ENCODE measurements around the gene TXLNB.
"Not testable (repeated sequence)": the region's sequence is repeated elsewhere in the genome, so short reads cannot be mapped to it uniquely, and the experiment has no call there.

TXLNB gene

GRCh38 chr6:139240161-139241010 lies 51.4 kb downstream of the TXLNB start:
- DNase-seq (ENCODE audit: low read depth in 1 of 2, low spot score in 1 of 2): no peak

DNA sequence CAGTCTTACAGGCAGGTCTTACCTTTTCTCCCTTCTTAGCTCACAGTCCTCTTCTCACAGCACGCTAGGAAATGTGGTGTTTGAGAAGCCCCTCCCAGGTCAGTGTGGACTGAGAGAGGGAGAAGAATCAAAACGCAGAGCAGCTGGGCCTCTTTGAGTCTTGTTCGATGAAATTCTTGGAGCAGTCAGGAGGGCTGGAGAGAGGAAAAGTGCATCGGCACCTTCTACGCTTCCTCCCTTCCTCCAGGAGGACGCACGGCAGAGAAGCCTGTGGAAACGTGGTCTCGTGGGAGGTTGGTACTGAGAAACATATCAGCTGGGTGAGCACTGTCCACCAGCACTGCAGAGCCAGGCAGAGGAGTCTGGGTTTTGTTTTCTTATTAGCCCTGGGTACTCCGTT lies 52.7 kb downstream of the TXLNB start:
- DNase-seq (ENCODE audit: low read depth in 1 of 2, low spot score in 1 of 2): no peak

GRCh38 chr6:139236105-139236504 lies 55.7 kb downstream of the TXLNB start:
- DNase-seq (ENCODE audit: low read depth in 1 of 2, low spot score in 1 of 2): no peak

- DNase-seq (ENCODE audit: low read depth in 1 of 2, low spot score in 1 of 2): no peak
Measured at GRCh38 chr6:139235661-139236060, 56.1 kb downstream of the TXLNB start.

- not testable (repeated sequence) for DNase-seq (ENCODE audit: low read depth in 1 of 2, low spot score in 1 of 2)
Measured at GRCh38 chr6:139234193-139234592, 57.6 kb downstream of the TXLNB start.

GRCh38 chr6:139231206-139231605 lies 60.6 kb downstream of the TXLNB start:
- no peak for DNase-seq (ENCODE audit: low read depth in 1 of 2, low spot score in 1 of 2)

- DNase-seq (ENCODE audit: low read depth in 1 of 2, low spot score in 1 of 2): no peak
Measured at GRCh38 chr6:139230391-139230840, 61.4 kb downstream of the TXLNB start.

DNA sequence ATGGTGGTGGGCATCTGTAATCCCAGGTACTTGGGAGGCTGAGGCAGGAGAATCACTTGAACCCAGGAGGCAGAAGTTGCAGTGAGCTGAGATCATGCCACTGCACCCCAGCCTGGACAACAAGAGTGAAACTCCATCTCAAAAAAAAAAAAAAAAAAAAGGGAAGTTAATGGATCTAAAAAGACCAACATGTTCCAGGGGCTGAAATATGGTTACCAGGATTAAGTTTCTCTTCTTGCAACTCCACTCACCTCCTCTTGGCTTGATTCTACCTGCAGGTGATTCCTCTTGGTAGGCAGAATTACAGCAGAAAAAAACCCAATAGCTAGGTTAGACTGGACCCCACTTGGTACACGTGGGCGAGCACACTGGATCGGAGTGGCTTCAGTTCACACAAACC lies 63.4 kb downstream of the TXLNB start:
- DNase-seq (ENCODE audit: low read depth in 1 of 2, low spot score in 1 of 2): not testable (repeated sequence)

DNA sequence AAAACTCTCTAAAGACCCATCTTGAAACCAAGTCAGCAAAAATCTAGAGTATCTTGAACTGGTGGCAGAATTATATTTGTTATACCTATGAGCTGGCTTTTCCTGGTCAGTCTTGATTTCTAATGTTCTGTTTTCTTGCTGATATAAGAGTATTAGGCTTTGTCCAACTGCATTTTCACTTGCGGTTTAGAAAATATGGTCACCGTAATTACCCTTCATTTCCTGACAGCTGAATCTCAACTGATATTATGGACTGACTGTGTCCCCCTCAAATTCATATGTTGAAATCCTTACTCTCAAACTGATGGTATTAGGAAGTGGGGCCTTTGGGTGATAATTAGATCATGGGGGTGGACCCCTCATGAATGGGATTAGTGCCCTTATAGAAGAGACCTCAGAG lies 72.1 kb downstream of the TXLNB start:
- DNase-seq (ENCODE audit: low read depth in 1 of 2, low spot score in 1 of 2): no peak

DNA sequence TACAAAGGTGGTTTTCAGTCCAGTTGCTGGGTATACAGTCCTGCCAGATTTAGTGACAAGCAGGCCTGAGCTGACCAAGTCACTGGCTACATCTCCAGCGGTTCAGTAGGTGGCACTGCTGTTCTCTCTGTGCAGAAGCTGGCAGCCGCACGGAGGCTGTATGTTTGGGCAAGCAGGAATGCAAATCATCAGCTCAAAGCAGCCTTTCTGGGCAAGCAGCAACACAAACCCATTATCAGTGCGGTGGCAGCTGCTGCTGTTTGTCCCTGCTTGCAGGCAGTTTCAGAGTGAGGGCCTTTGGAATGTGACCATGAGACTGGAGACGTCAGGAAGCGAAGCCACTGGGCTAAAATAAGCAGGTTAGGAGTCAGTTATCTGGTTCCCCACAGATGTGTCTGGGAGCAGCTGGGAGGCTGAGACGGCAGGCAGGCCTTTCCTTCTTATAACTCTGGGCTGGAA lies 72.5 kb downstream of the TXLNB start:
- DNase-seq (ENCODE audit: low read depth in 1 of 2, low spot score in 1 of 2): peak; percentile 38 to 73

DNA sequence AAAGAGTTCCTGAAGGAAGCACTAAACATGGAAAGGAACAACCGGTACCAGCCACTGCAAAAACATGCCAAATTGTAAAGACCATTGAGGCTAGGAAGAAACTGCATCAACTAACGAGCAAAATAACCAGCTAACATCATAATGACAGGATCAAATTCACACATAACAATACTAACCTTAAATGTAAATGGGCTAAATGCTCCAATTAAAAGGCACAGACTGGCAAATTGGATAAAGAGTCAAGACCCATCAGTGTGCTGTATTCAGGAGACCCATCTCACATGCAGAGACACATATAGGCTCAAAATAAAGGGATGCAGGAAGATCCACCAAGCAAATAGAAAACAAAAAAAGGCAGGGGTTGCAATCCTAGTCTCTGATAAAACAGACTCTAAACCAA lies 79.3 kb downstream of the TXLNB start:
- DNase-seq (ENCODE audit: low read depth in 1 of 2, low spot score in 1 of 2): not testable (repeated sequence)

DNA sequence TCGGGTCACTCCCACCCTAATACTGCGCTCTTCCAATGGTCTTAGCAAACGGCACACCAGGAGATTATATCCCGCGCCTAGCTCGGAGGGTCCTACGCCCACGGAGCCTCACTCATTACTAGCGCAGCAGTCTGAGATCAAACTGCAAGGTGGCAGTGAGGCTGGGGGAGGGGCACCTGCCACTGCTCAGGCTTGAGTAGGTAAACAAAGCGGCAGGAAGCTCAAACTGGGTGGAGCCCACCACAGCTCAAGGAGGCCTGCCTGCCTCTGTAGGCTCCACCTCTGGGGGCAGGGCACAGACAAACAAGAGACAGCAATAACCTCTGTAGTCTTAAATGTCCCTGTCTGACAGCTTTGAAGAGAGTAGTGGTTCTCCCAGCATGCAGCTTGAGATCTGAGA lies 81.0 kb downstream of the TXLNB start:
- DNase-seq (ENCODE audit: low read depth in 1 of 2, low spot score in 1 of 2): not testable (repeated sequence)

DNA sequence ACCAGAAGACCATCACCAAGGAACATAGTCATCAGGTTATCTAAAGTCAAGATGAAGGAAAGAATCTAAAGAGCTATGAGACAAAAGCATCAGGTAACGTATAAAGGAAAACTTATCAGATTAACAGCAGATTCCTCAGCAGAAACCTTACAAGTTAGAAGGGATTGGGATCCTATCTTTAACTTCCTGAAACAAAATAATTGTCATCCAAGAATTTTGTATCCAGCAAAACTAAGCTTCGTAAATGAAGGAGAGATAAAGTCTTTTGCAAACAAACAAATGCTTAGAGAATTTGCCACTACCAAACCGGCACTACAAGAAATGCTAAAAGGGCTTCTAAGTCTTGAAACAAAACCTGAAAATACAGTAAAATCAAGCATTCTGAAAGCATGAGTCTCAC lies 86.0 kb downstream of the TXLNB start:
- DNase-seq (ENCODE audit: low read depth in 1 of 2, low spot score in 1 of 2): no peak

DNA sequence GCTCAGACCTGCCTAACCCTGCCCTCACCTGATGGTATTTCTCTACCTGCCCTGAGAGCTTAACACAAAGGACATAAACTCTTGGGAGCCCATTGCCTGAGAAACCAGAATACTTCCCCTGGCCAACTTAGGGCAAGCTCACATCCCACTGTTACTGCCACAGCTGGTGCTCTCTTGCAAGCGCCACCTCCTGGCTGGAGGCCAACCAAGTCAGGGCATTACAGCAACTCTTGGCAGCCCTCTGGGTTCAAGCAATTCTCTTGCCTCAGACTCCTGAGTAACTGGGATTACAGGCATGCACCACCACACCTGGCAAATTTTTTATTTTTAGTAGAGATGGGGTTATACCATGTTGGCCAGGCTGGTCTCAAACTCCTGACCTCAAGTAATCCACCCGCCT lies 86.8 kb downstream of the TXLNB start:
- no peak for DNase-seq (ENCODE audit: low read depth in 1 of 2, low spot score in 1 of 2)

DNA sequence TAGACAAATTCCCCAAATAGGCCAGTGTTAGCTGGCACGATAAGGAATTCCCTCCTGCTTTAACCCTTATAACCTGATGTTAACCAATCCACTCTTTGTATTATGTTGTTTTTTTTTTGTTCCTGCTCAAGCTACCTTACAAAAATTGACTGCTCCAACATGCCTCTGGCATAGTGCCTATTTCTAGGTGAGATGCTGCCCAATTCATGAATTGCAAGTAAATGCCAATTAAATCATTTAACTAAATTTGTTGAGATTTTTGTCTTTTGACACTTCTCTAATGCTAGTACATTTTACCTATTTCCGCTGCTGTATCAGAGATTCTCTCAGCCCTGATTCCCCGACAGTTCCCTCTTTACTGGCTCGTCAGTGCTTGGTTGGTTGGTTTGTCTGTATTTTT lies 90.4 kb downstream of the TXLNB start:
- no peak for DNase-seq (ENCODE audit: low read depth in 1 of 2, low spot score in 1 of 2)

GRCh38 chr6:139198529-139199288 lies 93.1 kb downstream of the TXLNB start:
- DNase-seq (ENCODE audit: low read depth in 1 of 2, low spot score in 1 of 2): no peak

DNA sequence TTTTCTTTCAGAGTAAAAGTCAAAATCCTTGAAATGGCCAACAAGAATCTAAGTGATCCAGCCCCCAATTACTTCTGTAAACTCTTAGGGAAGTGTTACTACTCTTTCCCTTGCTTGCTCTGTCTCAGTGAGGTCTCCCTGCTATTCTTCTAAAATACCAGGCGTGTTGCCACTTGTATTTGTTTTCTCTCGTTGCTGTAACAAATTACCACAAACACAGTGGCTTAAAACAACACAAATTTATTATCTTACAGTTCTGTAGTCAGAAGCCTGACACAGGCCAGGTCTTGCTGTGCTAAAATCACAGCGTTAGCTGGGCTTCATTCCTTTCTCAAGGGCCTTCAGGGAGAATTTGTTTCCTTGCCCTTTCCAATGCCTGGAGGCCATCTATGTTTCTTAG lies 97.1 kb downstream of the TXLNB start:
- DNase-seq (ENCODE audit: low read depth in 1 of 2, low spot score in 1 of 2): no peak
